ENCODE data around the gene BCL11A. TPM values are rescaled to one million over a fixed set of nuclear protein-coding genes. Genes with fewer than 3 reads are reported as not detected.

The BCL11A gene
- polyA plus RNA-seq, 5 donors: 19.4 to 29.9 (median 29.3) TPM

GRCh38 chr2:60508339-60508917, 45.0 kb downstream of the BCL11A start:
- no peak for DNase-seq

- no peak for DNase-seq
Measured at GRCh38 chr2:60507211-60507965, 46.1 kb downstream of the BCL11A start.

- no peak for DNase-seq
Measured at GRCh38 chr2:60505880-60506260, 47.6 kb downstream of the BCL11A start.

- no peak for DNase-seq
Measured at GRCh38 chr2:60505240-60505879, 48.1 kb downstream of the BCL11A start.

DNA sequence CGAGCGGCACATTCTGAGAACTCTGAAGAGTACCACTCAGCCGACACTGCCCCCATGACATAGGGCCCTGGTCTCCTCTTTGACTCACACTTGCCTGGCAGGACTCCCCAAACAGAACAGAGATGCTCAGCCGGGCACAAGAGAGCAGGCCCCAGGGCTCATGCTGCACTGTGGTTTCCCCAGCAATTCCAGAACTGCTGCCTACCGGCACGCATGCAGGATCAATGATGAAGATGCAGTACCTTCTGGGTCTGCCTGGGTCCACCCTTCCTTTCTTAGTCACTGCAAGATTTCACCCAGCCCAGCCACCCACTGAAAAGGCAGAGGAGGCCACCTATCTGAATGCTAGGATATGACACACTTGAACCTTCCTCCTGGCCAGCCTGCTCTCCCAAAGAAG, 49.4 kb downstream of the BCL11A start:
- DNase-seq: no peak

- no peak for DNase-seq
Measured at GRCh38 chr2:60502144-60502543, 51.3 kb downstream of the BCL11A start.

DNA sequence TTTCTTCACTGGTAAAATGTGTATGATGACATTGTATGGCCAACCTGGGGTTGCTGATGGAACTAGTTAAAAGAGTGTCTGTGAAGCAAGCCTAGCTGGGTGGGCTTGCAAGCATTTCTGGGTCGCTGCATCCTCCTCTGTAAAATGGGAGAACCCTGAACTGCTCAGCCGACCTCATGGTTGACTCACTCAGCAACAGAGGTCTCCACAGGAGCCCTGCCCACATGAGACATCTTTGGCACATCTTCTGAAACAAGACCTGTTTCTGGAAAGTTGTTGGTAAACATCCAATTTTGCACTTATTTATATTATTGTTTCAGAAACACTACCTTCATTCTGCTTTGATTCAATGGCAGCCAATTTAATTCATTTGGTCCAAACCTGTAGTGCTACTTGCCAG, 52.6 kb downstream of the BCL11A start:
- no peak for DNase-seq

- DNase-seq: no peak
Measured at GRCh38 chr2:60499651-60500265, 53.7 kb downstream of the BCL11A start.

DNA sequence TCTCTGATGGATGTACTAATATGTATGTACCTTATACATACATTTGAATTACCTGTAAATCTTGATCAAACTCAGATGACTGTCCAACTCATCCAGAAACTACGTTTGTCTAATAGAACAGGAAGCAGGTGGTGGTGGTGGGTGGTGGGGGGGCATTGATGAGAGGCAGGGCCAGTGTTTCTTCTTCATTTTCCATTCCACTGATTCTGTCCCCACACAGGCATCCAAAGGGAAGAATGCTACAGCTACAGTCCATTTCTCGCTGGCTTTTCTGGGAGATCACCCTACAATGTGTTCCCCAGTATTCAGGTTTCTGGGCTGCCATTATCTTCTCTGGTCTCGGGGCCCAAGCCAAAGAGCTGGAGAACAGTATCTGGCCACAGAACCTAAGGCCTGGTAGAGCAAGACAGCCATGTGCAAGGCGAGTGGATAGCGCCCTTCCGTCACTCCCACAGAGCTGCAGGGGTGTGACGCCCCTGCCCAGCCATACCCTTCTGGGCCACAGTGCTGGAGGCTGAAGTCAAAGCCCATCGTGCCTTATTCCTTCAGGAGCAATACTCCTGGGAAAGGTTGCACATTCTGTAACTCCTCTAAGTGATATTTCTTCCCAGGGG, 54.5 kb downstream of the BCL11A start:
- no peak for DNase-seq

DNA sequence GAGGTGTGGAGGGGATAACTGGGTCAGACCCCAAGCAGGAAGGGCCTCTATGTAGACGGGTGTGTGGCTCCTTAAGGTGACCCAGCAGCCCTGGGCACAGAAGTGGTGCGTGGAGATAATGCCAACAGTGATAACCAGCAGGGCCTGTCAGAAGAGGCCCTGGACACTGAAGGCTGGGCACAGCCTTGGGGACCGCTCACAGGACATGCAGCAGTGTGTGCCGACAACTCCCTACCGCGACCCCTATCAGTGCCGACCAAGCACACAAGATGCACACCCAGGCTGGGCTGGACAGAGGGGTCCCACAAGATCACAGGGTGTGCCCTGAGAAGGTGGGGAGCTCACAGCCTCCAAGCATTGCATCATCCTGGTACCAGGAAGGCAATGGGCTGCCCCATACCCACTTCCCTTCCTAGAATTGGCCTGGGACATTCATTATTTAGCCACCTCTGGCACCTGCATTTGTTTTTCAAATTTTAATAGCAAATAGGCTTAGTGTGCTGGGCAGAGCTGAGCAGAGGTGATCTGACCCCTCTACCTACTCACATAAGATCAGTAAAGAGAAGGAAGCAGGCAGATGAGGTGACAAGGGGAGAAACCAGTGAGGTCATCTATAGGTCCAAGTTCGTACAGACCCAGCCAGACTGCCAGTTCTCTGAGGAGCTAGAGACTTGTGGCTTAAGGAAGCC, 55.2 kb downstream of the BCL11A start:
- no peak for DNase-seq

DNA sequence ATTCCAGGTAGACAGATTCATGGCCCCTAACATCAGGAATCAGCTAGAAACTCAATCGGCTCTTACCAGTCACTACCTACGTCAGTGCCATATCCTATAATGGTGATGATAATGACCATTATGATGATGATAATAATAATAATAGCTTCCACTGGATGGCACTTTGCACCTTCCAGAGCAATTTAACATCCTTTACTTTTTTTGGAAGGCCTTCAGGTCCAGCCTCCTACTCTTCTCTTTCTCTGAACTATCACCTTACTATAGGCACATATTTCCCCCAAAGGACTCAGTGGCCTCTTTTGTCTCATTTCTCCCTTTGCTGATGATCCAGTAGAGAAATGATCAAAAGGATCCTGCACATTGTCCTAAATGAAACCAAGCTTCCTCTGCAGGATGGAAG, 56.0 kb downstream of the BCL11A start:
- DNase-seq: no peak

DNA sequence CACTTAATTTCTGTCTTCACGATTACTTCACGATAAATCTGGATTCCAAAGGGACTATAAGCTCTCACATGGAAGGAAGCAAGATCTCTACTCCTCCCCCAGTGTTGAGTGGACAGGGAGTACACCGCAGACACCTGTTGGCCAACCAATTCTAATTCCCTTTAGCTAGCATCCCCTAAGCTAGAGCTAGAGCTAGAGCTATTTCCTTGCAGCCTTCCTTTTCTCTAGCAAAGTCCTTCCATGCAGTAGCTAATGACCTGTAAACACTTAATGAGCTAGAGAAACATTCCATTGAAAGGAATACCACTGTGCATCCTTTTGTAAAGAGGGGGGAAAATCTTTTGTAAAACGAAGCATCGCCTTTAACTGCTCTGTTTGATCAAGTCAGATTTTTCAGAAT, 56.5 kb downstream of the BCL11A start:
- no peak for DNase-seq

DNA sequence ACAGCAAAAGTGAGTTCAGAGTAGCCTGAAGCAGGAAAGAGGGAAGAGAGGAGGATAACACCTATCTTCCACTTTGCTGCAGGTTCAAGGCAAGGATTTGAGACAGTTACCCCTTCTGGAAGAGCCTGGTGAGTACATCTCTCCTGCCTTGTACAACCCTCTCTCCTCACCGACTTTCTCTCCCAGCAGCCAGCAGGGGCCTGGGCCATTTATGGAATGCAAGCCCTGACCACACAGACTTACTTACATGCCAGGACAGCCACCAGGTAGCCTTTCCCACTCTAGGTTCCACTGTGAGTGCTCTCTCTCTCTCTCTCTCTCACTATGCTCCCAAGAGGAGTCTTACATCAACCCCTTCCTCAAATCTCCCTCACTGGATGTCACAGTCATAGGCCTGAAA, 57.0 kb downstream of the BCL11A start:
- no peak for DNase-seq

DNA sequence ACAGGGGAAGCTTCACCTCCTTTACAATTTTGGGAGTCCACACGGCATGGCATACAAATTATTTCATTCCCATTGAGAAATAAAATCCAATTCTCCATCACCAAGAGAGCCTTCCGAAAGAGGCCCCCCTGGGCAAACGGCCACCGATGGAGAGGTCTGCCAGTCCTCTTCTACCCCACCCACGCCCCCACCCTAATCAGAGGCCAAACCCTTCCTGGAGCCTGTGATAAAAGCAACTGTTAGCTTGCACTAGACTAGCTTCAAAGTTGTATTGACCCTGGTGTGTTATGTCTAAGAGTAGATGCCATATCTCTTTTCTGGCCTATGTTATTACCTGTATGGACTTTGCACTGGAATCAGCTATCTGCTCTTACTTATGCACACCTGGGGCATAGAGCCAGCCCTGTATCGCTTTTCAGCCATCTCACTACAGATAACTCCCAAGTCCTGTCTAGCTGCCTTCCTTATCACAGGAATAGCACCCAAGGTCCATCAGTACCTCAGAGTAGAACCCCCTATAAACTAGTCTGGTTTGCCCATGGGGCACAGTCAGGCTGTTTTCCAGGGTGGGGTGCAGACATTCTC, 58.3 kb downstream of the BCL11A start:
- DNase-seq: no peak

GRCh38 chr2:60493804-60494387, 59.6 kb downstream of the BCL11A start:
- no peak for DNase-seq

DNA sequence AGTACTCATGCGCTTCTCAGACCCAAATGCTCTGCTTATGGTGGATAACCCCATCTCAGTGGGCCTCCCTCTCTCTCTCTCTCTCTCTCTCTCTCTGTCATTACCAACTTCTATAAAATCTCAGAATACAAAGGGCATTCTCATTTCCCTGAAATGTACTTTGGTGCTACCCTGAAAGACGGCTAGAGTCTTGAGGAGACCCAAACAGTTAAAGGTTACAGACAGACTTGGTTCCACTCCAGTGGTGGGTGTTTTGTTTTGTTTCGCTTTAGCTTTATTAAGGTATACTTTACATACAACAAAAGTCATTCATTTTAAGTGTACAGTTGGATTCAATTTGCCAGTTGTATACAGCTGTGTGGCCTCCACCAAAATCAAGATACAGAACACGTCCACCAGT, 60.9 kb downstream of the BCL11A start:
- DNase-seq: no peak

GRCh38 chr2:60490848-60491247, 62.6 kb downstream of the BCL11A start:
- no peak for DNase-seq

DNA sequence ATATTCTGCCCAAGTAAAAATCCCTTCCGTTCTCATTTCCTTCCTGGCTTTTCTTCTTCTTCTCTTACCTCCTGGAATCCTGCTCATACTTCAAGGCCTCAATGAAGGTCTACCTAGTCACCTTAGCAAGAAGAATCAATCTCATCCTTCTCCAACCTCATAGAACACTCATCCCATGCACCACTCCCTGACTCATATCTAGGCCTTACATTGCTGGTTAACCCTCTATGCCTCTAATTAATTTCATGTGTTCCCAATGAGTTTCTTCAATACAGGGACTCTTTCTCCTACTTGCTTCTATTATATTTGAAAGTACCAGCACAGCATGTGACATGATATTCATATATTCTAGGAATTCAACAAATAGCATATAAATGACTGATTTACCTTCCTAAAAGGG, 63.0 kb downstream of the BCL11A start:
- DNase-seq: no peak

- no peak for DNase-seq
Measured at GRCh38 chr2:60489289-60489688, 64.2 kb downstream of the BCL11A start.

DNA sequence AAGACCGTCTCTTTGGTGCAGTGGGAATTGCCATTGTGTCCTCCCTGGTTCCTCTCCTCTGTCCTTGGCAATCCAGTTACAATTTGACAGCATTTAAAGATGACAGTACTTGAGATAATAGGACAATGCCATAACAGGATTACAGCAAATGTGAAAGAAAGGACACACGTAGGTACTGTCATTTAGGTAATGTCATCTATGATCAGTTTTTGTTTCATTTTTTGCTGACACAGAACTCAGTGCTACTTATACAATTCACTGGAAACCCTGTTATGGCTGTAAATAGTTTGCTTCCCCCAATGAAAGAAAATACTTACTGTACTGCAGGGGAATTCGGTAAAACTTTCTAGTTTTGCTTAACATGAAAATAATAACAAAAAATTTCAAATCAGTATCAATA, 65.2 kb downstream of the BCL11A start:
- no peak for DNase-seq

DNA sequence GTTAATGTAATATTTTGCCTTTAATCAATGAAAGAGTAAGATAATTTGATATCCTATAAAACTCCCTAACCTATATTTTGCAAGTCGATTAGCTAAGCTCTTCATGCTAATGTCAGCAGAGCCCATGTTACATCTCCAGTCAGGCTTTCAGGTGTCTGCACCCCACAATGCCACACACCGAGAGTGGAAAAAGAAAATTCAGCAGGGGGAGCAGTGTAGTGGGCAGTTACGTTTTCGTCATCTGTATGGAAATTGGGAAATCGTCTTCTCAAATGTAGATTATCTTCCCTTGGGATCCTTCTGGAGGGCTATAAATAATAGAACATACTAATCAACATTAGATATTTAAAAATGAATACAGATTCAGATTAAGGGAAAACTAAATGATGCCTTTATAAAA, 66.3 kb downstream of the BCL11A start:
- DNase-seq: no peak

Measured in right lung (tissue), 5 donors.